DOHH2 (cell line): ENCODE results near the gene IL2RA.

ENCODE experiments used
- H3F3A ChIP-seq: fragments of 200-600 bp; sonication (generic), shearing (Covaris generic); 2 replicates; pipeline ENCODE4 v1.6.0; 2016; ENCODE audit warnings: antibody characterized with exemption, mild to moderate bottlenecking; ENCODE audit not compliant: control insufficient read depth, insufficient read depth
- H3K27ac ChIP-seq: fragments of 200-600 bp; sonication (generic); 2 replicates; pipeline ENCODE4 v1.5.1; 2014; ENCODE audit warnings: low read depth, mild to moderate bottlenecking, low read length, moderate library complexity
- H3K27me3 ChIP-seq: fragments of 200-600 bp; sonication (generic); 2 replicates; pipeline ENCODE4 v1.6.1; 2014; ENCODE audit warnings: mild to moderate bottlenecking, low read length, mixed read lengths; ENCODE audit not compliant: control insufficient read depth
- H3K36me3 ChIP-seq: fragments of 200-600 bp; sonication (generic); 2 replicates; pipeline ENCODE4 v1.6.1; 2014; ENCODE audit warnings: mild to moderate bottlenecking, low read length, moderate library complexity, mixed read lengths; ENCODE audit not compliant: control insufficient read depth
- H3K4me1 ChIP-seq: fragments of 200-600 bp; sonication (generic); 2 replicates; pipeline ENCODE4 v1.6.1; 2014; ENCODE audit warnings: mild to moderate bottlenecking, low read length, mixed read lengths; ENCODE audit not compliant: control insufficient read depth
- H3K4me2 ChIP-seq: fragments of 200-600 bp; sonication (generic); 2 replicates; pipeline ENCODE4 v1.6.0; 2014; ENCODE audit warnings: mild to moderate bottlenecking, low read length, moderate library complexity
- H3K4me3 ChIP-seq: fragments of 200-600 bp; sonication (generic); 2 replicates; pipeline ENCODE4 v1.5.1; 2014; ENCODE audit warnings: mild to moderate bottlenecking, low read length, mixed read lengths
- H3K79me2 ChIP-seq: fragments of 200-600 bp; sonication (generic); 2 replicates; pipeline ENCODE4 v1.6.1; 2014; ENCODE audit warnings: mild to moderate bottlenecking, low read length, mixed read lengths; ENCODE audit not compliant: control insufficient read depth
- H3K9me2 ChIP-seq: fragments of 200-600 bp; sonication (generic); replicated peaks from 2 replicates; pipeline ENCODE4 v1.6.1; 2014; ENCODE audit warnings: mild to moderate bottlenecking, low read length, mixed read lengths; ENCODE audit not compliant: control insufficient read depth
- H3K9me3 ChIP-seq: fragments of 200-600 bp; sonication (generic); 2 replicates; pipeline ENCODE4 v1.6.1; 2014; ENCODE audit warnings: antibody characterized with exemption, low read length, mixed read lengths; ENCODE audit not compliant: control insufficient read depth, insufficient read depth
- H4K20me1 ChIP-seq: fragments of 200-600 bp; sonication (generic); 2 replicates; pipeline ENCODE4 v1.6.0; 2014; ENCODE audit warnings: low read depth, mild to moderate bottlenecking, antibody characterized with exemption, low read length, moderate library complexity; ENCODE audit not compliant: control insufficient read depth, insufficient read depth
- EZH2phosphoT487 ChIP-seq: fragments of 200-600 bp; sonication (generic); IDR thresholded peaks from 2 replicates; pipeline ENCODE4 v1.6.1; 2017; ENCODE audit warnings: borderline replicate concordance, mild to moderate bottlenecking, antibody characterized with exemption, low read length, moderate library complexity, mixed read lengths
- TF ChIP-seq, protein P1 (sequence below): fragments of 200-600 bp; sonication (generic); IDR thresholded peaks from one replicate; pipeline ENCODE4 v1.5.1; 2014; ENCODE audit warnings: antibody characterized with exemption, mild to moderate bottlenecking, low read depth, low read length; ENCODE audit not compliant: poor library complexity, severe bottlenecking

Gene IL2RA

DNA sequence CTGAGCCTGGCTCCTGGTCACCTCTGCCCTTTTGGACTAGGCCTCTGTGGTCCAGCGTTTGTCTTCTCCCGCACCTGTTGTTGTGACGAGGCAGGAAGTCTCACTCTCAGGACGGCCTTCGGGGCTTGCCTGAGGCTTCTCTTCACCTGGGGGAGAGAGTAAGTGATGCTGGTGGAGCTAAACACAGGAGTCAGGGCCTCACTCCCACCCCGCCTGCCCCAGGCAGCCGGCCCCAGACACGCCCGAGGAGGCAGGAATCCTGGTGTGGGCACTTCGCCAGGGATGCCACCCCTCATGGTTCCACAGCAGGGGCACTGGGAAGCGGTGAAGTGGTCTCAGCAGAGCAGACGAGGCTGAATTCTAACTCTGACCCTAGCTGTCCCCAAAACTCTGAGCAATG lies 42.4 kb downstream of the IL2RA start:
- Histone ChIP-seq H3K79me2 (no peaks in the 10 kb centered on the region), H3K27ac (no peak overlapping the region), H4K20me1 (no peaks in the 10 kb centered on the region), H3K4me2 (no peak overlapping the region), H3K4me1 (peaks cover 3% of the 10 kb centered on the region), H3K9me2 (no peaks in the 10 kb centered on the region), H3K27me3 (no peaks in the 10 kb centered on the region), H3K9me3 (no peaks in the 10 kb centered on the region), H3K4me3 (no peak overlapping the region), H3F3A (no peaks in the 10 kb centered on the region), H3K36me3 (no peaks in the 10 kb centered on the region)
- TF ChIP-seq EZH2phosphoT487, result no peak
- TF ChIP-seq, protein P1, sequence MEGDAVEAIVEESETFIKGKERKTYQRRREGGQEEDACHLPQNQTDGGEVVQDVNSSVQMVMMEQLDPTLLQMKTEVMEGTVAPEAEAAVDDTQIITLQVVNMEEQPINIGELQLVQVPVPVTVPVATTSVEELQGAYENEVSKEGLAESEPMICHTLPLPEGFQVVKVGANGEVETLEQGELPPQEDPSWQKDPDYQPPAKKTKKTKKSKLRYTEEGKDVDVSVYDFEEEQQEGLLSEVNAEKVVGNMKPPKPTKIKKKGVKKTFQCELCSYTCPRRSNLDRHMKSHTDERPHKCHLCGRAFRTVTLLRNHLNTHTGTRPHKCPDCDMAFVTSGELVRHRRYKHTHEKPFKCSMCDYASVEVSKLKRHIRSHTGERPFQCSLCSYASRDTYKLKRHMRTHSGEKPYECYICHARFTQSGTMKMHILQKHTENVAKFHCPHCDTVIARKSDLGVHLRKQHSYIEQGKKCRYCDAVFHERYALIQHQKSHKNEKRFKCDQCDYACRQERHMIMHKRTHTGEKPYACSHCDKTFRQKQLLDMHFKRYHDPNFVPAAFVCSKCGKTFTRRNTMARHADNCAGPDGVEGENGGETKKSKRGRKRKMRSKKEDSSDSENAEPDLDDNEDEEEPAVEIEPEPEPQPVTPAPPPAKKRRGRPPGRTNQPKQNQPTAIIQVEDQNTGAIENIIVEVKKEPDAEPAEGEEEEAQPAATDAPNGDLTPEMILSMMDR, result no peak

DNA sequence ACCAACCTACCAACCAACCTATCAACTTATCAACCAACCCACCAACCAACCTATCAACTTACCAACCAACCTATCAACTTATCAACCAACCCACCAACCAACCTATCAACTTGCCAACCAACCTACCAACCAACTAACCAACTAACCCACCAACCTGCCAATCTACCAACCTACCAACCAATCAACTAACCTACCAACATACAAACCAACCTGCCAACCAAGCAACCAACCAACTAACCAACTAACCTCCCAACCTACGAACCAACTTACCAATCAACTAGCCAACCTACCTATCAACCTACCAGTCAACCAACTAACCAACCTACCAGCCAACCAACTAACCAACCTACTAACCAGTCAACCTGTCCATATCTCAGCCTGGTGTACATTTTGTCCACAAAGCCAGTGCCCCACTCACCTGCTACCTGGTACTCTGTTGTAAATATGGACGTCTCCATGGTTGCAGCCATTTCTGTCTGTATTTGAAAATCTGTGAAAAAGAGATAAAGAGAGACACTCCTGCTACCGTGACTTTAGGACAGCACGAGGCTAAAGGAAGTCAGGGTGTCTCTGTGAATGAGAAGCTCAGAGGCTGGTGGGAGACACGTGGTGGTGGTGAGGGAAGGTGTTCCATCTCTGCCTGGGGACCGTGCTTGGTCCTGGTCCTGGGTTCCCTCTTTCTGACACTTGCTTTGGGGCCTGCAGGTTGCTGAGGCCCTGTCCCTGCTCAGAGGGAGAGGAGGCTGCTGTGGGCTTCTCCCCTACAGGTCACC lies 43.0 kb downstream of the IL2RA start:
- Histone ChIP-seq H3K4me1 (peaks cover 9% of the 10 kb centered on the region), H3K4me3 (no peak overlapping the region), H3K27me3 (no peaks in the 10 kb centered on the region), H3F3A (no peaks in the 10 kb centered on the region), H3K27ac (no peak overlapping the region), H3K9me3 (no peaks in the 10 kb centered on the region), H4K20me1 (no peaks in the 10 kb centered on the region), H3K4me2 (no peak overlapping the region), H3K9me2 (no peaks in the 10 kb centered on the region), H3K36me3 (no peaks in the 10 kb centered on the region), H3K79me2 (no peaks in the 10 kb centered on the region)
- TF ChIP-seq, protein P1, result no peak
- TF ChIP-seq EZH2phosphoT487, result no peak

DNA sequence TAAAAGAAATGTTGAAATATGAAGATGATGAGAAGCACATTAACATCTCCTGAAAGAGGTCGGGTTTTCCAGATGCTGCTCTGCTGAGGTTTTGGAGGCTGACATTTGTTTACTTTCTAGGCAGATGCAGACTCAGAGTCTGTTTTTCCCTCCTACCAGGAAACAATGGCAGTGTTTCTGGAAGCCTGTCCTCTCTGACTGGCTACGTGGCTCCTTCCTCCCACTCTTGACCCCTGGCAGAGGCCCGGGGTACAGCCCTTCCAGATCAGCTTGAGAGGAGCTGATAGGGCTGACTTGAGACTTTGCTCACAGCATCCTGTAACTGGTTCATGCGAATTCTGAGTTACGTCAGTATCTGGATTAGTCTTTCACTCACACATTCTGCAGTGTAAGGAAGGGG lies 43.7 kb downstream of the IL2RA start:
- H3K27me3 ChIP-seq, result no peaks in the 10 kb centered on the region
- H3K9me2 ChIP-seq, result no peaks in the 10 kb centered on the region
- no peak overlapping the region for H3K27ac ChIP-seq
- peaks cover 14% of the 10 kb centered on the region for H3K4me1 ChIP-seq
- H3F3A ChIP-seq, result no peaks in the 10 kb centered on the region
- no peaks in the 10 kb centered on the region for H3K79me2 ChIP-seq
- TF ChIP-seq, protein P1, result no peak
- no peak for TF ChIP-seq EZH2phosphoT487
- H3K4me3 ChIP-seq, result no peak overlapping the region
- no peaks in the 10 kb centered on the region for H3K9me3 ChIP-seq
- H4K20me1 ChIP-seq, result no peaks in the 10 kb centered on the region
- no peaks in the 10 kb centered on the region for H3K36me3 ChIP-seq
- no peak overlapping the region for H3K4me2 ChIP-seq
